K562 (cell line): Measurements from ENCODE around the gene ANKRD13D. TPM values are rescaled to one million over a fixed set of nuclear protein-coding genes. Genes with fewer than 3 reads are reported as not detected.

Source experiments
- BACH1 ChIP-seq: fragments of 200-800 bp; sonication (Bioruptor generic); IDR thresholded peaks from 2 replicates; pipeline ENCODE4 v1.6.1; 2016; ENCODE audit warnings: missing genetic modification characterization, missing compliant biosample characterization
- GATAD2B ChIP-seq: fragments of 450-650 bp; IDR thresholded peaks from 2 replicates; pipeline ENCODE4 v1.6.1; 2017; ENCODE audit warnings: mild to moderate bottlenecking, borderline replicate concordance
- MEF2D ChIP-seq: conservative IDR thresholded peaks from 2 replicates; pipeline ENCODE4 v1.6.1; 2016; ENCODE audit warnings: low read depth, missing genetic modification characterization, missing compliant biosample characterization
- NR0B1 ChIP-seq: fragments of 450-650 bp; IDR thresholded peaks from one replicate; pipeline ENCODE4 v1.6.1; 2018; ENCODE audit warnings: mild to moderate bottlenecking, moderate library complexity; ENCODE audit not compliant: partially characterized antibody
- PHF21A ChIP-seq: fragments of 450-650 bp; IDR thresholded peaks from 2 replicates; pipeline ENCODE4 v1.6.1; 2017; ENCODE audit warnings: low read depth, borderline replicate concordance
- POLR3A ChIP-seq: IDR thresholded peaks from 2 replicates; pipeline ENCODE4 v1.6.1; 2011; ENCODE audit warnings: borderline replicate concordance, mild to moderate bottlenecking, moderate library complexity; ENCODE audit not compliant: insufficient read length, insufficient read depth; ENCODE audit errors: extremely low read depth
- RNF219 ChIP-seq: fragments of 250-450 bp; sonication (Bioruptor Pico); IDR thresholded peaks from 2 replicates; pipeline ENCODE4 v1.5.0; 2022; ENCODE audit warnings: mild to moderate bottlenecking
- RREB1 ChIP-seq: fragments of 250-450 bp; sonication (Bioruptor Pico); IDR thresholded peaks from 2 replicates; pipeline ENCODE4 v1.4.0; 2020
- ZNF431 ChIP-seq: sonication (generic); formaldehyde crosslinking; IDR thresholded peaks from 2 replicates; pipeline ENCODE4 v1.8.0; 2022; ENCODE audit warnings: mild to moderate bottlenecking, missing genetic modification reagents
- polyA plus RNA-seq, 8 experiments: library from polyadenylated mRNA; depleted of rRNA in 4 of 8; stranded (reverse) in 5 of 8; unstranded in 3 of 8; fragments of >200 nt; fragmentation: Nextera tagmentation in 2 of 8; fragmentation: Illumina TruSeq in 1 of 8; extraction: Ambion mirVana in 2 of 8; extraction: Trizol in 1 of 8; gene quantifications; 2 replicates each; pipeline versions ENCODE4 v1.2.1 to v1.2.3, GENCODE V29; 2011 to 2014; ENCODE audit warnings: inconsistent platforms in 1 of 8, missing spikeins in 1 of 8
- total RNA-seq, 7 experiments: library from RNA; depleted of rRNA in 6 of 7; stranded (reverse); fragments of >200 nt in 6 of 7; fragmentation: Illumina TruSeq in 2 of 7; extraction: Trizol in 2 of 7; gene quantifications; 2 replicates each; pipeline versions ENCODE4 v1.2.1 to v1.2.3, GENCODE V29; 2011 to 2021; ENCODE audit warnings: low replicate concordance in 1 of 7
- TF ChIP-seq, protein P1 (sequence below), 2 experiments: fragments of 450-650 bp in 1 of 2; IDR thresholded peaks; 2 replicates each; pipeline ENCODE4 v1.6.1; 2011 to 2017; ENCODE audit warnings: low read depth in 2 of 2, antibody characterized with exemption in 1 of 2, borderline replicate concordance in 1 of 2, low read length in 1 of 2, mild to moderate bottlenecking in 1 of 2, mixed read lengths in 1 of 2; ENCODE audit not compliant: control insufficient read depth in 1 of 2
- TF ChIP-seq, protein P2 (sequence below): fragments of 250-450 bp; sonication (Bioruptor Pico); IDR thresholded peaks from 2 replicates; pipeline ENCODE4 v1.6.1; 2021; ENCODE audit warnings: mild to moderate bottlenecking

Gene ANKRD13D
- total and polyA plus RNA-seq, 9 of the 15 experiments (the other 6 are each of a cell fraction or from before 2014, with no cell fraction given) = 0.94 to 40.9 (median 22.4) TPM

DNA sequence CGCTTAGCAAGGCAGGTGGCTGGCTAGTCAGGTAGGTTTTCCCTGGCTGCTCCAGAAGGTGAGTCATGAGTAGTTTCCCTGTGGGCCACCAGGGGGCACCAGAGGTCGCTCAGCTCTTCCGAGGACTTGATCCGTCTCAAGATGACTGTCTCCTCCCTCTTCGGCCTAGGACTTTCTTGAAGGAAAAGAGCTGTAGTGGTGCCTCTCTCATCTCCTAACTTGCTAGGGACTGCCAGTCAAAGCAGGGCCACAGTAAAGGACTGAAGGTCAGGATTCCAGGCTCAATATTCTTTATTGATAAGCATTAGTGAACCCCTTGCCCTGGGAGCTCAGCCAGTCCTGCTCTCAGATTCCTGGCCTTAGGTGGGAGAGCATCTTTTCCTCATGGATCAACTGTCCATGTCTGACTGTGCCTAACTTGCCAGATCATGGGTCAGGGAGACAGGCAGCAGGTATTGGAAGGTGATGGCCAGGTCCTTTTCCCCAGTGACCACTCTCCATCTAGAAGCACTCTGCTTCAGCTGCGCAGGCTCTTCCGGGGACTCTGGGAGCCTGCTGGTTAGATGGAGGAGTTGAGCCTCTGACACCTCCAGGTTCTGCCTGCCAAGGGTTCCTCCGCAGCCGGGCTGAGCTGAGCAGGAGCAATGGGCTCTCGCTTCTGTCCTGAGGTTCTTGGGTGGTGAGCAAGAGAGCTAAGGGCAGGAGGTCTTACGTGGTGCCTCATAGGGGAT lies 62.3 kb downstream of the ANKRD13D start (continued):
- no peak for TF ChIP-seq PHF21A
- TF ChIP-seq, protein P1, sequence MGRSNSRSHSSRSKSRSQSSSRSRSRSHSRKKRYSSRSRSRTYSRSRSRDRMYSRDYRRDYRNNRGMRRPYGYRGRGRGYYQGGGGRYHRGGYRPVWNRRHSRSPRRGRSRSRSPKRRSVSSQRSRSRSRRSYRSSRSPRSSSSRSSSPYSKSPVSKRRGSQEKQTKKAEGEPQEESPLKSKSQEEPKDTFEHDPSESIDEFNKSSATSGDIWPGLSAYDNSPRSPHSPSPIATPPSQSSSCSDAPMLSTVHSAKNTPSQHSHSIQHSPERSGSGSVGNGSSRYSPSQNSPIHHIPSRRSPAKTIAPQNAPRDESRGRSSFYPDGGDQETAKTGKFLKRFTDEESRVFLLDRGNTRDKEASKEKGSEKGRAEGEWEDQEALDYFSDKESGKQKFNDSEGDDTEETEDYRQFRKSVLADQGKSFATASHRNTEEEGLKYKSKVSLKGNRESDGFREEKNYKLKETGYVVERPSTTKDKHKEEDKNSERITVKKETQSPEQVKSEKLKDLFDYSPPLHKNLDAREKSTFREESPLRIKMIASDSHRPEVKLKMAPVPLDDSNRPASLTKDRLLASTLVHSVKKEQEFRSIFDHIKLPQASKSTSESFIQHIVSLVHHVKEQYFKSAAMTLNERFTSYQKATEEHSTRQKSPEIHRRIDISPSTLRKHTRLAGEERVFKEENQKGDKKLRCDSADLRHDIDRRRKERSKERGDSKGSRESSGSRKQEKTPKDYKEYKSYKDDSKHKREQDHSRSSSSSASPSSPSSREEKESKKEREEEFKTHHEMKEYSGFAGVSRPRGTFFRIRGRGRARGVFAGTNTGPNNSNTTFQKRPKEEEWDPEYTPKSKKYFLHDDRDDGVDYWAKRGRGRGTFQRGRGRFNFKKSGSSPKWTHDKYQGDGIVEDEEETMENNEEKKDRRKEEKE (IDR thresholded peaks at IDR 0.05; ENCODE audit: borderline replicate concordance in 1 of 2, control insufficient read depth in 1 of 2, low read depth in 2 of 2, low read length in 1 of 2) = no peak
- no peak for TF ChIP-seq RNF219 (CRISPR knock-in tag)
- no peak for TF ChIP-seq MEF2D
- TF ChIP-seq GATAD2B = no peak
- TF ChIP-seq RREB1 (CRISPR knock-in tag) = no peak
- no peak for TF ChIP-seq NR0B1
- TF ChIP-seq BACH1 (tag) = no peak
- TF ChIP-seq, protein P2, sequence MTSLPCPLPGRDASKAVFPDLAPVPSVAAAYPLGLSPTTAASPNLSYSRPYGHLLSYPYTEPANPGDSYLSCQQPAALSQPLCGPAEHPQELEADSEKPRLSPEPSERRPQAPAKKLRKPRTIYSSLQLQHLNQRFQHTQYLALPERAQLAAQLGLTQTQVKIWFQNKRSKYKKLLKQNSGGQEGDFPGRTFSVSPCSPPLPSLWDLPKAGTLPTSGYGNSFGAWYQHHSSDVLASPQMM (CRISPR knock-in tag) = no peak
- no peak for TF ChIP-seq POLR3A
- TF ChIP-seq ZNF431 = no peak
